ENCODE measurements around the gene GLT6D1.

Gene GLT6D1

GRCh38 chr9:135582541-135582940, 56.8 kb downstream of the GLT6D1 start:
- no peak for DNase-seq (ENCODE audit: low read depth, low spot score)
- Histone ChIP-seq H3K9ac (ENCODE audit: insufficient read length, low read depth) (no peak overlapping the region), H3K4me3 (ENCODE audit: insufficient read length, low read depth) (no peak overlapping the region), H3K9me3 (ENCODE audit: insufficient read depth, low read length) (no peaks in the 10 kb centered on the region), H3K4me1 (ENCODE audit: insufficient read depth, insufficient read length) (no peaks in the 10 kb centered on the region), H3K27me3 (ENCODE audit: insufficient read depth, insufficient read length) (peaks cover 2% of the 10 kb centered on the region), H3K36me3 (ENCODE audit: insufficient read depth, insufficient read length, low read length) (no peaks in the 10 kb centered on the region)
- TF ChIP-seq ZNF274 (IDR thresholded peaks at IDR 0.05; ENCODE audit: low read depth, low read length) (no peak), SUZ12 (IDR thresholded peaks at IDR 0.05; ENCODE audit: extremely low read depth, insufficient read depth, insufficient read length) (no peak), YY1 (IDR thresholded peaks at IDR 0.05; ENCODE audit: insufficient read depth, insufficient read length) (no peak)

GRCh38 chr9:135581636-135582426, 57.5 kb downstream of the GLT6D1 start:
- no peak for DNase-seq (ENCODE audit: low read depth, low spot score)
- Histone ChIP-seq H3K4me3 (ENCODE audit: insufficient read length, low read depth) (no peak overlapping the region), H3K27me3 (ENCODE audit: insufficient read depth, insufficient read length) (peaks cover 2% of the 10 kb centered on the region), H3K4me1 (ENCODE audit: insufficient read depth, insufficient read length) (no peaks in the 10 kb centered on the region), H3K9ac (ENCODE audit: insufficient read length, low read depth) (no peak overlapping the region), H3K36me3 (ENCODE audit: insufficient read depth, insufficient read length, low read length) (no peaks in the 10 kb centered on the region), H3K9me3 (ENCODE audit: insufficient read depth, low read length) (no peaks in the 10 kb centered on the region)
- TF ChIP-seq YY1 (IDR thresholded peaks at IDR 0.05; ENCODE audit: insufficient read depth, insufficient read length), result no peak
- TF ChIP-seq SUZ12 (IDR thresholded peaks at IDR 0.05; ENCODE audit: extremely low read depth, insufficient read depth, insufficient read length), result no peak
- no peak for TF ChIP-seq ZNF274 (IDR thresholded peaks at IDR 0.05; ENCODE audit: low read depth, low read length)

- Histone ChIP-seq H3K9ac (ENCODE audit: insufficient read length, low read depth) (no peak overlapping the region), H3K9me3 (ENCODE audit: insufficient read depth, low read length) (no peaks in the 10 kb centered on the region), H3K4me3 (ENCODE audit: insufficient read length, low read depth) (no peak overlapping the region), H3K4me1 (ENCODE audit: insufficient read depth, insufficient read length) (no peaks in the 10 kb centered on the region), H3K27me3 (ENCODE audit: insufficient read depth, insufficient read length) (peaks cover 2% of the 10 kb centered on the region), H3K36me3 (ENCODE audit: insufficient read depth, insufficient read length, low read length) (no peaks in the 10 kb centered on the region)
- DNase-seq (ENCODE audit: low read depth, low spot score), result no peak
- no peak for TF ChIP-seq YY1 (IDR thresholded peaks at IDR 0.05; ENCODE audit: insufficient read depth, insufficient read length)
- no peak for TF ChIP-seq ZNF274 (IDR thresholded peaks at IDR 0.05; ENCODE audit: low read depth, low read length)
- TF ChIP-seq SUZ12 (IDR thresholded peaks at IDR 0.05; ENCODE audit: extremely low read depth, insufficient read depth, insufficient read length), result no peak
Observed at GRCh38 chr9:135580664-135581380, 58.5 kb downstream of the GLT6D1 start.

- Histone ChIP-seq H3K9ac (ENCODE audit: insufficient read length, low read depth) (no peak overlapping the region), H3K27me3 (ENCODE audit: insufficient read depth, insufficient read length) (peaks cover 3% of the 10 kb centered on the region), H3K4me3 (ENCODE audit: insufficient read length, low read depth) (no peak overlapping the region), H3K4me1 (ENCODE audit: insufficient read depth, insufficient read length) (no peaks in the 10 kb centered on the region), H3K36me3 (ENCODE audit: insufficient read depth, insufficient read length, low read length) (no peaks in the 10 kb centered on the region), H3K9me3 (ENCODE audit: insufficient read depth, low read length) (no peaks in the 10 kb centered on the region)
- DNase-seq (ENCODE audit: low read depth, low spot score), result no peak
- TF ChIP-seq SUZ12 (IDR thresholded peaks at IDR 0.05; ENCODE audit: extremely low read depth, insufficient read depth, insufficient read length) (no peak), ZNF274 (IDR thresholded peaks at IDR 0.05; ENCODE audit: low read depth, low read length) (no peak), YY1 (IDR thresholded peaks at IDR 0.05; ENCODE audit: insufficient read depth, insufficient read length) (no peak)
Observed at GRCh38 chr9:135579889-135580660, 59.3 kb downstream of the GLT6D1 start.

GRCh38 chr9:135579356-135579755, 60.0 kb downstream of the GLT6D1 start:
- Histone ChIP-seq H3K4me1 (ENCODE audit: insufficient read depth, insufficient read length) (no peaks in the 10 kb centered on the region), H3K4me3 (ENCODE audit: insufficient read length, low read depth) (no peak overlapping the region), H3K27me3 (ENCODE audit: insufficient read depth, insufficient read length) (peaks cover 5% of the 10 kb centered on the region), H3K36me3 (ENCODE audit: insufficient read depth, insufficient read length, low read length) (no peaks in the 10 kb centered on the region), H3K9me3 (ENCODE audit: insufficient read depth, low read length) (no peaks in the 10 kb centered on the region), H3K9ac (ENCODE audit: insufficient read length, low read depth) (no peak overlapping the region)
- no peak for DNase-seq (ENCODE audit: low read depth, low spot score)
- TF ChIP-seq SUZ12 (IDR thresholded peaks at IDR 0.05; ENCODE audit: extremely low read depth, insufficient read depth, insufficient read length) (no peak), YY1 (IDR thresholded peaks at IDR 0.05; ENCODE audit: insufficient read depth, insufficient read length) (no peak), ZNF274 (IDR thresholded peaks at IDR 0.05; ENCODE audit: low read depth, low read length) (no peak)

GRCh38 chr9:135577256-135577655, 62.1 kb downstream of the GLT6D1 start:
- H3K4me1 ChIP-seq (ENCODE audit: insufficient read depth, insufficient read length), result no peaks in the 10 kb centered on the region
- no peak overlapping the region for H3K9ac ChIP-seq (ENCODE audit: insufficient read length, low read depth)
- no peak overlapping the region for H3K4me3 ChIP-seq (ENCODE audit: insufficient read length, low read depth)
- DNase-seq (ENCODE audit: low read depth, low spot score), result no peak
- no peaks in the 10 kb centered on the region for H3K36me3 ChIP-seq (ENCODE audit: insufficient read depth, insufficient read length, low read length)
- peaks cover 5% of the 10 kb centered on the region for H3K27me3 ChIP-seq (ENCODE audit: insufficient read depth, insufficient read length)
- no peaks in the 10 kb centered on the region for H3K9me3 ChIP-seq (ENCODE audit: insufficient read depth, low read length)
- TF ChIP-seq YY1 (IDR thresholded peaks at IDR 0.05; ENCODE audit: insufficient read depth, insufficient read length), result no peak
- TF ChIP-seq SUZ12 (IDR thresholded peaks at IDR 0.05; ENCODE audit: extremely low read depth, insufficient read depth, insufficient read length), result no peak
- no peak for TF ChIP-seq ZNF274 (IDR thresholded peaks at IDR 0.05; ENCODE audit: low read depth, low read length)
